Measurements from ENCODE around the gene ULK2. TPM values are rescaled to one million over a fixed set of nuclear protein-coding genes. Genes with fewer than 3 reads are reported as not detected.

The ULK2 gene
- total and polyA plus RNA-seq, 2 of the 13 experiments (the other 11 are each of a cell fraction or from before 2014, with no cell fraction given) = 0.01 TPM; not detected in 1

DNA sequence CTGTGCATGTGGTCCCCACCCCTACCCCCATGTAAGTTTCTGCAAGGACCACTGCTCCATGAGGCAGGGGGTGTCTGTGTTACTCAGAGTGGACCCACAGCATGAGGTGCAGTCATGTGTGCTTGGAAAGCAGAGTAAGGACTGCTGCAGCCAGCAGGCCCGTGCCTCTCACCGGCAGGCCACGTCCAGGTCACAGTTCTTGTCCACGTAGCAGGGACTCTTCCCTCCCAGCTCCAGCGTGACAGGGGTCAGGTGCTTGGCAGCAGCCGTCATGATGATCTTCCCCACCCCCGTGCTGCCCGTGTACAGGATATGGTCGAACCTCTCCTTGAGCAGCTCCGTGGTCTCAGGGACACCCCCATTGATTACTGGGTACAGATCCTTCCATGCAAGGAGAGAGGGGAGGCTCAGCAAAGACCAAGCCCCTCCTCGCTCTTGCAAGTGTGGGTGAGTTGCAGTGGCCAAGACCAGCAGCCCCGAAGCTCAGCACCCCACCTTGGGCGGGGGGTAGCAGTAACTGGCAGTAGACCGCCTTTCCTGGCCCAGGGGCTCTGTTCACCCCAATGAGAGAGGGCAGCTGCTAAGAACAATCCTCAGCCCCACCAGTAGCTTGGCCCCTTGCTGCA, 125.8 kb downstream of the ULK2 start:
- TF ChIP-seq ZNF205 (CRISPR knock-in tag; IDR thresholded peaks at IDR 0.05) = no peak
- 0 out of 2 replicates have a peak, but pooled peaks have one; percentile 9 for TF ChIP-seq ZNF687 (CRISPR knock-in tag; IDR thresholded peaks at IDR 0.05)
- TF ChIP-seq NBN (conservative IDR thresholded peaks at IDR 0.05) = no peak
- no peak for TF ChIP-seq SNAPC2 (CRISPR knock-in tag; IDR thresholded peaks at IDR 0.05)
- no peak for TF ChIP-seq RARG (CRISPR knock-in tag; IDR thresholded peaks at IDR 0.05; ENCODE audit: low read depth)
- no TSS peak for BruUV-seq (replicated peaks)
- Histone ChIP-seq H3K4me1 (ENCODE audit: insufficient read depth, low read length) (peaks cover 40% of the 10 kb centered on the region), H4K20me1 (ENCODE audit: insufficient read depth, low read length) (no peaks in the 10 kb centered on the region), H3K36me3 (replicated peaks in 1 of 2; ENCODE audit: control insufficient read depth in 1 of 2, insufficient read depth in 2 of 2, low read length in 2 of 2) (no peaks in the 10 kb centered on the region), H2AFZ (ENCODE audit: low read length) (no peak overlapping the region), H3K4me2 (ENCODE audit: low read depth, low read length) (no peak overlapping the region), H3K27me3 (ENCODE audit: control insufficient read depth in 1 of 2, insufficient read depth in 2 of 2, low read length in 2 of 2) (no peaks in the 10 kb centered on the region; a peak in 1 of 5 replicates), H3K9ac (ENCODE audit: insufficient read depth, low read depth, low read length) (no peak overlapping the region), H3K27ac (ENCODE audit: extremely low read length, insufficient read depth, low read length) (no peak overlapping the region), H3K4me3 (replicated peaks in 1 of 3; ENCODE audit: insufficient read depth in 1 of 3, low read depth in 2 of 3, low read length in 3 of 3) (no peak overlapping the region), H3K79me2 (ENCODE audit: insufficient read depth, low read length) (no peaks in the 10 kb centered on the region), H3K9me3 (ENCODE audit: low read length) (no peaks in the 10 kb centered on the region)
- ATAC-seq = no peak; the same call in 2 of the 3 replicates
- DNase-seq (ENCODE audit: low spot score) = no peak
- intact Hi-C loops (cut with micrococcal nuclease; ENCODE audit: unreplicated experiment) (no loop called here), in situ Hi-C loops (cut with HindIII; ENCODE audit: extremely low pct_ligation_motif_present, low pct_unique_long_range_greater_than_20kb) (no loop called here)
- FAIRE-seq = no peak
- ChIA-PET POLR2A (interaction anchor here (1.5 kb wide), 1 partner anchor 14 kb away, joined by 5 read pairs; no protein-coding TSS in a partner anchor), CTCF (ENCODE audit: low intra/inter-chr PET ratio, low total read pairs) (no interaction called here)
- 86% methylated on average over 7 of the region's 14 CpGs for WGBS (ENCODE audit: low lambda C conversion rate)

Data from HepG2 (cell line).